Measurements from ENCODE around the gene FTL. TPM values are rescaled to one million over a fixed set of nuclear protein-coding genes. Genes with fewer than 3 reads are reported as not detected.

FTL gene
- total and polyA plus RNA-seq, 2 experiments from 2014 or later, result 8,878 to 15,987 TPM

DNA sequence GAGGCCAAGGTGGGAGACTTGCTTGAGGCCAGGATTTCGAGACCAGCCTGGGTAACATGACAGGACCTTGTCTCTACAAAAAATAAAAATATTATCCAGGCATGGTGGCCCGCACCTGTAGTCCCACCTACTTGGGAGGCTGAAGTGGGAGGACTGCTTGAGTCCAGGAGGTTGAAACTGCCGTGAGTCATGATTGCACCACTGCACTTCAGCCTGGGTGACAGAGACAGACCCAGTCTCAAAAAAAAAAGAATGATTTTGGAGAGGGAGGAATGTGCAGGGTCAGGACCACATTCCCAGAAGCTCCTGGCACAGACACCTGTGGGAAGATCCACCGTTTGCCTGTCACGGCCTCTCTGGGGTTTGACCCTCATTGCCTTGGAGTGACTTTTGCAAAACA is 19.7 kb upstream of the FTL start:
- H3K4me3 ChIP-seq, result no peak overlapping the region
- no peak overlapping the region for H3K4me2 ChIP-seq
- H3K9me3 ChIP-seq (ENCODE audit: low read depth), result no peaks in the 10 kb centered on the region
- no peak overlapping the region for H3K27ac ChIP-seq
- H3K36me3 ChIP-seq (replicated peaks; ENCODE audit: insufficient read depth, low read depth), result no peaks in the 10 kb centered on the region
- H2AFZ ChIP-seq, result no peak overlapping the region
- WGBS (ENCODE audit: low lambda C conversion rate, missing lambda C conversion rate), result 91% methylated on average over 5 of the region's 5 CpGs
- TF ChIP-seq EZH2 (IDR thresholded peaks at IDR 0.05; ENCODE audit: borderline replicate concordance), result no peak
- TF ChIP-seq, protein P1, sequence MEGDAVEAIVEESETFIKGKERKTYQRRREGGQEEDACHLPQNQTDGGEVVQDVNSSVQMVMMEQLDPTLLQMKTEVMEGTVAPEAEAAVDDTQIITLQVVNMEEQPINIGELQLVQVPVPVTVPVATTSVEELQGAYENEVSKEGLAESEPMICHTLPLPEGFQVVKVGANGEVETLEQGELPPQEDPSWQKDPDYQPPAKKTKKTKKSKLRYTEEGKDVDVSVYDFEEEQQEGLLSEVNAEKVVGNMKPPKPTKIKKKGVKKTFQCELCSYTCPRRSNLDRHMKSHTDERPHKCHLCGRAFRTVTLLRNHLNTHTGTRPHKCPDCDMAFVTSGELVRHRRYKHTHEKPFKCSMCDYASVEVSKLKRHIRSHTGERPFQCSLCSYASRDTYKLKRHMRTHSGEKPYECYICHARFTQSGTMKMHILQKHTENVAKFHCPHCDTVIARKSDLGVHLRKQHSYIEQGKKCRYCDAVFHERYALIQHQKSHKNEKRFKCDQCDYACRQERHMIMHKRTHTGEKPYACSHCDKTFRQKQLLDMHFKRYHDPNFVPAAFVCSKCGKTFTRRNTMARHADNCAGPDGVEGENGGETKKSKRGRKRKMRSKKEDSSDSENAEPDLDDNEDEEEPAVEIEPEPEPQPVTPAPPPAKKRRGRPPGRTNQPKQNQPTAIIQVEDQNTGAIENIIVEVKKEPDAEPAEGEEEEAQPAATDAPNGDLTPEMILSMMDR (IDR thresholded peaks at IDR 0.05; ENCODE audit: poor library complexity), result no peak
- H3K4me1 ChIP-seq (ENCODE audit: insufficient read depth), result no peaks in the 10 kb centered on the region
- no peaks in the 10 kb centered on the region for H3K9me2 ChIP-seq (replicated peaks; ENCODE audit: insufficient read depth)
- no peaks in the 10 kb centered on the region for H3K27me3 ChIP-seq
- H3K79me2 ChIP-seq, result no peaks in the 10 kb centered on the region
- DNase-seq (ENCODE audit: low spot score), result no peak
- no peaks in the 10 kb centered on the region for H4K20me1 ChIP-seq (ENCODE audit: insufficient read depth, poor library complexity, severe bottlenecking)

DNA sequence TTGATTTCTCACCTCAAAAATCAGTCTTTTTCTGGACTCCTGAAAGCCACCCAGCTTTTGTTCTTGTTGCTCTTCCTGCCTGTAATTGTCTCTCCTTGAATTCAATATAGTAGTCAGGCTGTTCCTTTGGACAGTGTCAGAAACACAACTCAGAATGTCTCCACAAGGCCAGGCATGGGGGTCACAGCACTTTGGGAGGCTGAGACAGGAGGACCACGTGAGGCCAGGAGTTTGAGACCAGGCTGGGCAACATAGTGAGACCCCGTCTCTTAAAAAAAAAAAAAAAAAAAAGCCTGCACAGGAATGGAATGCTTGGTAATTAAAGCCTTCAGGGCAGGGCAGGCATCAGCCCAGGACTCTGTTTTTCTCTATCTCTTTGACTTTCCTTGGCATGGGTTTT is 19.3 kb upstream of the FTL start:
- Histone ChIP-seq H3K79me2 (no peaks in the 10 kb centered on the region), H3K36me3 (replicated peaks; ENCODE audit: insufficient read depth, low read depth) (no peaks in the 10 kb centered on the region), H3K9me2 (replicated peaks; ENCODE audit: insufficient read depth) (no peaks in the 10 kb centered on the region), H2AFZ (no peak overlapping the region), H4K20me1 (ENCODE audit: insufficient read depth, poor library complexity, severe bottlenecking) (no peaks in the 10 kb centered on the region), H3K4me1 (ENCODE audit: insufficient read depth) (no peaks in the 10 kb centered on the region), H3K9me3 (ENCODE audit: low read depth) (no peaks in the 10 kb centered on the region), H3K4me2 (no peak overlapping the region), H3K27ac (no peak overlapping the region), H3K4me3 (no peak overlapping the region), H3K27me3 (no peaks in the 10 kb centered on the region)
- no peak for TF ChIP-seq EZH2 (IDR thresholded peaks at IDR 0.05; ENCODE audit: borderline replicate concordance)
- no peak for TF ChIP-seq EZH2phosphoT487 (IDR thresholded peaks at IDR 0.05; ENCODE audit: low read depth, severe bottlenecking, unreplicated experiment)
- TF ChIP-seq, protein P1 (IDR thresholded peaks at IDR 0.05; ENCODE audit: poor library complexity), result no peak
- DNase-seq (ENCODE audit: low spot score), result no peak
- WGBS (ENCODE audit: low lambda C conversion rate, missing lambda C conversion rate), result 81% methylated on average over 1 of the region's 2 CpGs

DNA sequence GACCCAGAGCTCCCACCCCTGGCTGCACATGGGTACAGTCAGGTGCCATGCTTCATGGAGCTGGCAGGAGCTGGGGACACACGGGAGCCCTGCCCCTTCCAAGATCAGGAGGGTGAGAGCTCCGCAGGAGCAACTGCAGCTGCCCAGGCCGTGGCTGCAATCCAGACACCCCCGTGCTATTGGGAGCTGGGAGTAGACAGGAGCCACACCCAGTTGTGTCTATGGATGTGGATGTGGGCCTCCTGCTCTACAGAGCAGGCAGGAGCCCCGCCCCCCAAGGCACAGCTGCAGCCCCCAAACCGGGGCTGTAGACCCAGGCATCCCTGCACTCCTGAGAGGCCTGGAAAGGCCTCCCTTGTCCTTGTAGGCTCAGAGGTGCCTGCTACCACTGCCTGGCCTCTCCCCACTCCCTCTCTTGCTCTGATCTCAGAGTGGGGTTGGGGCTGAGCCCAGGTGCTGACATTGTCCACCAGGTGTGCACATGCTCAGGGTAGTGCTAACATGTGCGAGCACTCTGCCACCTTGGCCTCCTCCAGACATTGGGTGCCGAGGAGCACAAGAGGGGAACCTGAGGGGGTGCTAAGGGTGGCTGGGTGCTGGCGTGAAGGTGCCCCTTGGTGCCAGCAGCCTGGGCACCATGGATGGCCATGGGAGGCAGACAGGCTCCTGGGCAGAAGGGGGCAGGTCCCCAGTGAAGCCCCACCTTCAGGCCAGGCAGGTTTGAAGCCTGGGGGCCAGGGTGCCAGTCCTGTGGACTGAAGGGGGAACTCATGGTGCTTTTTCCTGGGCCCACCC is 18.4 kb upstream of the FTL start:
- no peak overlapping the region for H2AFZ ChIP-seq
- H3K9me2 ChIP-seq (replicated peaks; ENCODE audit: insufficient read depth), result no peaks in the 10 kb centered on the region
- no peaks in the 10 kb centered on the region for H3K4me1 ChIP-seq (ENCODE audit: insufficient read depth)
- H4K20me1 ChIP-seq (ENCODE audit: insufficient read depth, poor library complexity, severe bottlenecking), result no peaks in the 10 kb centered on the region
- H3K9me3 ChIP-seq (ENCODE audit: low read depth), result no peaks in the 10 kb centered on the region
- H3K27me3 ChIP-seq, result no peaks in the 10 kb centered on the region
- no peak overlapping the region for H3K4me2 ChIP-seq
- no peak overlapping the region for H3K4me3 ChIP-seq
- no peaks in the 10 kb centered on the region for H3K79me2 ChIP-seq
- DNase-seq (ENCODE audit: low spot score), result no peak
- no peak for TF ChIP-seq EZH2phosphoT487 (IDR thresholded peaks at IDR 0.05; ENCODE audit: low read depth, severe bottlenecking, unreplicated experiment)
- no peak overlapping the region for H3K27ac ChIP-seq
- WGBS (ENCODE audit: low lambda C conversion rate, missing lambda C conversion rate), result 77% methylated on average over 9 of the region's 9 CpGs
- H3K36me3 ChIP-seq (replicated peaks; ENCODE audit: insufficient read depth, low read depth), result no peaks in the 10 kb centered on the region

DNA sequence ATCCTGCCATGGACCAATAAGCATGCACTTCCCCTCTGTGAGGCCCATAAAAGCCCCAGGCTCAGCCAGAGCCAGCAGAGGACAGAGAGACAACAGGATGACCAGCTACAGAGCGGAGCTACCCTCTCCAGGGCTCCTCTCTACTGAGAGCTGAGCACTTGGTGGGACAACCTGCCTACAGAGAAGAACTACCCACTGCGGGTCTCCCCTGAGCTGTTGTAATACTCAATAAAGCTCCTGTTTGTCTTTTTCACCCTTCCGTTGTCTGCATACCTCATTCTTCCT is 17.9 kb upstream of the FTL start:
- no peak for TF ChIP-seq EZH2phosphoT487 (IDR thresholded peaks at IDR 0.05; ENCODE audit: low read depth, severe bottlenecking, unreplicated experiment)
- TF ChIP-seq, protein P1 (IDR thresholded peaks at IDR 0.05; ENCODE audit: poor library complexity), result no peak
- no peak for TF ChIP-seq EZH2 (IDR thresholded peaks at IDR 0.05; ENCODE audit: borderline replicate concordance)
- H3K27me3 ChIP-seq, result no peaks in the 10 kb centered on the region
- H3K4me1 ChIP-seq (ENCODE audit: insufficient read depth), result no peaks in the 10 kb centered on the region
- H3K36me3 ChIP-seq (replicated peaks; ENCODE audit: insufficient read depth, low read depth), result no peaks in the 10 kb centered on the region
- H3K9me2 ChIP-seq (replicated peaks; ENCODE audit: insufficient read depth), result no peaks in the 10 kb centered on the region
- H3K4me2 ChIP-seq, result no peak overlapping the region
- no peak overlapping the region for H2AFZ ChIP-seq
- no peaks in the 10 kb centered on the region for H4K20me1 ChIP-seq (ENCODE audit: insufficient read depth, poor library complexity, severe bottlenecking)
- H3K4me3 ChIP-seq, result no peak overlapping the region
- 83% methylated on average over 3 of the region's 3 CpGs for WGBS (ENCODE audit: low lambda C conversion rate, missing lambda C conversion rate)
- no peaks in the 10 kb centered on the region for H3K9me3 ChIP-seq (ENCODE audit: low read depth)
- no peak for DNase-seq (ENCODE audit: low spot score)
- no peak overlapping the region for H3K27ac ChIP-seq
- H3K79me2 ChIP-seq, result no peaks in the 10 kb centered on the region
